ENCODE measurements around the gene FAM89A. TPM values are rescaled to one million over a fixed set of nuclear protein-coding genes. Genes with fewer than 3 reads are reported as not detected.
A peak's percentile ranks its signal among the peaks of the same experiment; 100 is the strongest.

The FAM89A gene
- total and polyA plus RNA-seq, 9 of the 15 experiments (the other 6 are each of a cell fraction or from before 2014, with no cell fraction given), result 8.7 to 66.2 (median 43.3) TPM

DNA sequence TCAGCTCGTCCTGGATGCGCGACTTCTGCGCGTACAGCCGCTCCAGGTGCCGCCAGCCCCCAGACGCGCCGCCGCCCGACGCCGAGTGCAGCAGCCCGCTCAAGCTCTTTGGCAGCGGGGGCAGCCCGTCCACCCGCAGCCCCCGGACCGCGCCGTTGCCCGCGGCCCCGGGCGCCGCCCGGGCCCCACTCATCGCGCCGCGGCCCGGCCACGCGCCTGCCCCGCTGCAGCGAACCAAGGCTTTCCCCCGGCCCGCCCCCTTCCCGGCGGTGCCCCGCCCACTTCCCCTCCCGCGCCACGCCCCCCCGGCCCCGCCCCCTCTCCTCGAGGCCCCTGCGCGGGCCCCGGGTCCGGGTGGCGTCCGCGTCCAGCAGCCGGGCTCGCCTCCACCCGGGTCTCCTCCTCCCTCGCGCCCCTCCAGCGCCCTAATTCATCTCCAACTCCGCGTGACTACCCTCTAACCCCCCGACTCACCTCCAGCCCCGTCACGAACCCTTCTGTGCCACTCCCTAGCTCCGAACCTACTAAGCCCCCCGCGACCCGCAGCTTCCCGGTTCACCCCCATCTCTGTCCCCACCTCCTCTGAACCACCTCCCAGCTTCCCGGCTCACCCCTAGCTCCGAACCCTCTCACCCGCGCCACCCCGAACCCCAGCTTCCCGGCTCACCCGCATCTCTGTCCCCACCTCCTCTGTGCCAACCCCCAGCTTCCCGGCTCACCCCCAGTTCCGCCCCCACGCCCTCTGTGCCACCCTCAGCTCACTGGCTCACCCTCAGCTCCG is at the start of gene FAM89A (continued):
- TF ChIP-seq HSF4 (CRISPR knock-in tag; IDR thresholded peaks at IDR 0.05; ENCODE audit: borderline replicate concordance), result no peak
- no peak for TF ChIP-seq FUS (optimal IDR thresholded peaks at IDR 0.05; ENCODE audit: low read depth, low read length)
- TF ChIP-seq ETV5 (CRISPR knock-in tag; IDR thresholded peaks at IDR 0.05; ENCODE audit: low read depth), result no peak
- no peak for TF ChIP-seq PYGO2 (tag; IDR thresholded peaks at IDR 0.05)
- TF ChIP-seq HDAC2 (IDR thresholded peaks at IDR 0.05), result no peak; the same call in none of the 2 replicates
- TF ChIP-seq, protein P1, sequence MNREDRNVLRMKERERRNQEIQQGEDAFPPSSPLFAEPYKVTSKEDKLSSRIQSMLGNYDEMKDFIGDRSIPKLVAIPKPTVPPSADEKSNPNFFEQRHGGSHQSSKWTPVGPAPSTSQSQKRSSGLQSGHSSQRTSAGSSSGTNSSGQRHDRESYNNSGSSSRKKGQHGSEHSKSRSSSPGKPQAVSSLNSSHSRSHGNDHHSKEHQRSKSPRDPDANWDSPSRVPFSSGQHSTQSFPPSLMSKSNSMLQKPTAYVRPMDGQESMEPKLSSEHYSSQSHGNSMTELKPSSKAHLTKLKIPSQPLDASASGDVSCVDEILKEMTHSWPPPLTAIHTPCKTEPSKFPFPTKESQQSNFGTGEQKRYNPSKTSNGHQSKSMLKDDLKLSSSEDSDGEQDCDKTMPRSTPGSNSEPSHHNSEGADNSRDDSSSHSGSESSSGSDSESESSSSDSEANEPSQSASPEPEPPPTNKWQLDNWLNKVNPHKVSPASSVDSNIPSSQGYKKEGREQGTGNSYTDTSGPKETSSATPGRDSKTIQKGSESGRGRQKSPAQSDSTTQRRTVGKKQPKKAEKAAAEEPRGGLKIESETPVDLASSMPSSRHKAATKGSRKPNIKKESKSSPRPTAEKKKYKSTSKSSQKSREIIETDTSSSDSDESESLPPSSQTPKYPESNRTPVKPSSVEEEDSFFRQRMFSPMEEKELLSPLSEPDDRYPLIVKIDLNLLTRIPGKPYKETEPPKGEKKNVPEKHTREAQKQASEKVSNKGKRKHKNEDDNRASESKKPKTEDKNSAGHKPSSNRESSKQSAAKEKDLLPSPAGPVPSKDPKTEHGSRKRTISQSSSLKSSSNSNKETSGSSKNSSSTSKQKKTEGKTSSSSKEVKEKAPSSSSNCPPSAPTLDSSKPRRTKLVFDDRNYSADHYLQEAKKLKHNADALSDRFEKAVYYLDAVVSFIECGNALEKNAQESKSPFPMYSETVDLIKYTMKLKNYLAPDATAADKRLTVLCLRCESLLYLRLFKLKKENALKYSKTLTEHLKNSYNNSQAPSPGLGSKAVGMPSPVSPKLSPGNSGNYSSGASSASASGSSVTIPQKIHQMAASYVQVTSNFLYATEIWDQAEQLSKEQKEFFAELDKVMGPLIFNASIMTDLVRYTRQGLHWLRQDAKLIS (CRISPR knock-in tag; IDR thresholded peaks at IDR 0.05), result no peak
- TF ChIP-seq TEAD2 (tag; IDR thresholded peaks at IDR 0.05), result no peak
- no peak for TF ChIP-seq PCBP2 (IDR thresholded peaks at IDR 0.05; ENCODE audit: low read depth, low read length, poor library complexity, severe bottlenecking)
- no peak for TF ChIP-seq XRCC5 (IDR thresholded peaks at IDR 0.05; ENCODE audit: low read depth, low read length)
- peak; percentile 84 for TF ChIP-seq POLR2G (IDR thresholded peaks at IDR 0.05; ENCODE audit: low read depth, low read length)
- no peak for TF ChIP-seq ZNF57 (CRISPR knock-in tag; IDR thresholded peaks at IDR 0.05)
- TF ChIP-seq ZNF589 (CRISPR knock-in tag; IDR thresholded peaks at IDR 0.05; ENCODE audit: low read depth), result no peak
- TF ChIP-seq ZNF778 (CRISPR knock-in tag; IDR thresholded peaks at IDR 0.05), result no peak
- TF ChIP-seq FOXA1 (IDR thresholded peaks at IDR 0.05; ENCODE audit: borderline replicate concordance), result no peak
- TF ChIP-seq PTBP1 (IDR thresholded peaks at IDR 0.05; ENCODE audit: low read depth, low read length), result no peak
- no peak for TF ChIP-seq MCM7 (IDR thresholded peaks at IDR 0.05)
- TF ChIP-seq MEF2A (IDR thresholded peaks at IDR 0.05; ENCODE audit: control insufficient read depth, low read depth, low read length), result no peak
- TF ChIP-seq, protein P2, sequence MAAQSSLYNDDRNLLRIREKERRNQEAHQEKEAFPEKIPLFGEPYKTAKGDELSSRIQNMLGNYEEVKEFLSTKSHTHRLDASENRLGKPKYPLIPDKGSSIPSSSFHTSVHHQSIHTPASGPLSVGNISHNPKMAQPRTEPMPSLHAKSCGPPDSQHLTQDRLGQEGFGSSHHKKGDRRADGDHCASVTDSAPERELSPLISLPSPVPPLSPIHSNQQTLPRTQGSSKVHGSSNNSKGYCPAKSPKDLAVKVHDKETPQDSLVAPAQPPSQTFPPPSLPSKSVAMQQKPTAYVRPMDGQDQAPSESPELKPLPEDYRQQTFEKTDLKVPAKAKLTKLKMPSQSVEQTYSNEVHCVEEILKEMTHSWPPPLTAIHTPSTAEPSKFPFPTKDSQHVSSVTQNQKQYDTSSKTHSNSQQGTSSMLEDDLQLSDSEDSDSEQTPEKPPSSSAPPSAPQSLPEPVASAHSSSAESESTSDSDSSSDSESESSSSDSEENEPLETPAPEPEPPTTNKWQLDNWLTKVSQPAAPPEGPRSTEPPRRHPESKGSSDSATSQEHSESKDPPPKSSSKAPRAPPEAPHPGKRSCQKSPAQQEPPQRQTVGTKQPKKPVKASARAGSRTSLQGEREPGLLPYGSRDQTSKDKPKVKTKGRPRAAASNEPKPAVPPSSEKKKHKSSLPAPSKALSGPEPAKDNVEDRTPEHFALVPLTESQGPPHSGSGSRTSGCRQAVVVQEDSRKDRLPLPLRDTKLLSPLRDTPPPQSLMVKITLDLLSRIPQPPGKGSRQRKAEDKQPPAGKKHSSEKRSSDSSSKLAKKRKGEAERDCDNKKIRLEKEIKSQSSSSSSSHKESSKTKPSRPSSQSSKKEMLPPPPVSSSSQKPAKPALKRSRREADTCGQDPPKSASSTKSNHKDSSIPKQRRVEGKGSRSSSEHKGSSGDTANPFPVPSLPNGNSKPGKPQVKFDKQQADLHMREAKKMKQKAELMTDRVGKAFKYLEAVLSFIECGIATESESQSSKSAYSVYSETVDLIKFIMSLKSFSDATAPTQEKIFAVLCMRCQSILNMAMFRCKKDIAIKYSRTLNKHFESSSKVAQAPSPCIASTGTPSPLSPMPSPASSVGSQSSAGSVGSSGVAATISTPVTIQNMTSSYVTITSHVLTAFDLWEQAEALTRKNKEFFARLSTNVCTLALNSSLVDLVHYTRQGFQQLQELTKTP (IDR thresholded peaks at IDR 0.05; ENCODE audit: low read depth in 1 of 2, partially characterized antibody in 2 of 2), result peak in 1 of 2 experiments; percentile 59
- TF ChIP-seq, protein P3, sequence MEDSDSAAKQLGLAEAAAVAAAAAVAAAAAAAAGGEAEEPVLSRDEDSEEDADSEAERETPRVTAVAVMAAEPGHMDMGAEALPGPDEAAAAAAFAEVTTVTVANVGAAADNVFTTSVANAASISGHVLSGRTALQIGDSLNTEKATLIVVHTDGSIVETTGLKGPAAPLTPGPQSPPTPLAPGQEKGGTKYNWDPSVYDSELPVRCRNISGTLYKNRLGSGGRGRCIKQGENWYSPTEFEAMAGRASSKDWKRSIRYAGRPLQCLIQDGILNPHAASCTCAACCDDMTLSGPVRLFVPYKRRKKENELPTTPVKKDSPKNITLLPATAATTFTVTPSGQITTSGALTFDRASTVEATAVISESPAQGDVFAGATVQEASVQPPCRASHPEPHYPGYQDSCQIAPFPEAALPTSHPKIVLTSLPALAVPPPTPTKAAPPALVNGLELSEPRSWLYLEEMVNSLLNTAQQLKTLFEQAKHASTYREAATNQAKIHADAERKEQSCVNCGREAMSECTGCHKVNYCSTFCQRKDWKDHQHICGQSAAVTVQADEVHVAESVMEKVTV (CRISPR knock-in tag; IDR thresholded peaks at IDR 0.05), result no peak

All from K562 (cell line).